Left cardiac atrium (tissue), 4 donors: ENCODE measurements around the gene CPT1C. TPM values are rescaled to one million over a fixed set of nuclear protein-coding genes. Genes with fewer than 3 reads are reported as not detected.
"Not testable (repeated sequence)": the region's sequence is repeated elsewhere in the genome, so short reads cannot be mapped to it uniquely, and the experiment has no call there.

Source experiments
- ATAC-seq, 2 donors: fragments of 200-7000 bp; cut with Tn5 transposase; one replicate each; pipeline ENCODE4 v1.9.1; 2020; ENCODE audit warnings: mild to moderate bottlenecking in 2 of 2, moderate library complexity in 2 of 2
- DNase-seq: peaks from one replicate; pipeline ENCODE4 v3.0.0-alpha.2; 2020
- intact Hi-C, 2 donors: fragments of 100-400 bp; cut with DNase I; formaldehyde crosslinking; loops; one replicate each; pipeline versions ENCODE4 v1.14.1 to v1.15.1; 2022 to 2023
- total RNA-seq, 2 donors: library from RNA; stranded (reverse); fragmentation: NEBNext Ultra II Directional; extraction: Animal tissue kit (Norgen Biotek cat#: 25700); gene quantifications; one replicate each; pipeline ENCODE4 v1.2.1, GENCODE V29; 2021
- donor health status: DM: no; HTN: yes; CAD: no.
- donor health status: DM: no; HTN: yes; CAD: no; lungs with severe emphysema.
- donor health status: DM: yes; HTN: yes; CAD: no.
- donor health status: Dilated cardiomyopathy.

CPT1C gene
- total RNA-seq, 2 donors from 2014 or later: 4.7 to 5.1 TPM

DNA sequence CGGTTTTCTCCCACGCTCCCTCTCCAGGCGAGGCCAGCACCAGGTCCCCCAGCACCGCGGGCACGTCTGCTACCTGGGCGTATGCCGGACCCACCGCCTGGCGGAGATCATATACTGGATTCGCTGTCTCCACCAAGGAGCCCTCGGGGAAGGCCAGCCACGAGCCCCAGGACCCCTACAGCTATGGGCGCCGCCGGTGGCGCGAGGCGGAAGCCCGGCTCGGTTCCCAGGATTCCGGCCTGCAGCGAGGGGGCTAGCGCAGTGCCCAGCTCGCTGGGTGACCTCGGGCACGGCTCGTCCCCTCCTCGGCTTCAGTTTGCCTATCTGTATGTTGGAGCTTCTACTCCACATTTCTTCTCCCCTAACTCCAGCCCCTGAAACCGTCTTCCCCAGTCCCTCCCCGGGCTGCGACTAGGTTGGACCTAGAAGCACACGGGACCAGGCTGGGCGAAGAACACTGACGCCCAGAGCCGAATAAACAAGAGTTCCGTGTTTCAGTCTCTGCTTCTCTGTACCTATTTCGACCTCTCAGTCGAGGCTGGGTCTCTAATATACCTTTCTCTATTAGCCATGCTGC lies 749 bp upstream of the CPT1C start:
- ATAC-seq (peak; percentile 11 to 13), DNase-seq (no peak)
- intact Hi-C loops: loop anchor here in 1 of 2 donors (5.0 kb wide), 1 partner anchor 72 kb away; the partner anchor contains the start of gene TSKS

DNA sequence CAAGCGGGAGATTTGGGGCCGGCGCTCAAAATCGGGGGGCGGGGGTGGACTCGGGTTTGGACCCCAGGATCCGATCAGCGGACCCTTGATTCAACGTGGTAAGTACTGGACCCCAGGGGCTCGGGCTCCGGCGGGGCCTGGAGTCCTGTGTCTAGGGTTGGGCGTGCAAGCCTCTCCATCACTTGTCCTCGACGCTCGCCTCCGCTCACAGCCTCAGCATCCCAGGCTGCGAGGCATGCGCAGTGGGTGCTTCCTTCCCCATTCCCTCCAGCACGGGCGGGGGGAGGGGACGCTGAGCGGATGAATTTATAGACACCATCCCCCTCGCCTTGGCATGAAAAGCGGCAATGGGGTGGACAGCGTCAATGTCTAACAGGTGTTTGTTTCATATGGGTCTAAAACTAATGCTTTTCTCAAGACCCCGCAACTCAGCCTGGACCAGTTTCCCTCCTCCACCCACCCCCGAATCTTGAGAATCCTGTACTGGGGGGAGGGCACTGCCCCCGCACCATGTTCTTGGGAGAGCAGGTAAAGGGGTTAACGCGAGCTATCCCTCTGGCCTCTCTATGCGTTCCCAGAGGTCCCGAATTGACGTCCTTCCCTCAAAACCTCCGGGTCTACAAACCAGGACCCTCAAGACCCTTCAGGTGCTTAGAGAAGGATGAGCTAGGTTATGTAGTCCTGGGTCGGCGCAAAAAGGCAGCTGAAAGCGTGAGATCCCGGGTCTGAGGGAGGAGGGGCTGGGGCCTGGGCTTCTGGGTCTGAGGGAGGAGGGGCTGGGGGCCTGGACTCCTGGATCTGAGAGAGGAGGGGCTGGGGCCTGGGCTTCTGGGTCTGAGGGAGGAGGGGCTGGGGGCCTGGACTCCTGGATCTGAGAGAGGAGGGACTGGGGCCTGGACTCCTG lies 579 bp downstream of the CPT1C start:
- ATAC-seq (peak; percentile 45 to 64), DNase-seq (peak; percentile 75)
- intact Hi-C loops: loop anchor here in 1 of 2 donors (5.0 kb wide), 1 partner anchor 71 kb away; the partner anchor contains the start of gene TSKS

DNA sequence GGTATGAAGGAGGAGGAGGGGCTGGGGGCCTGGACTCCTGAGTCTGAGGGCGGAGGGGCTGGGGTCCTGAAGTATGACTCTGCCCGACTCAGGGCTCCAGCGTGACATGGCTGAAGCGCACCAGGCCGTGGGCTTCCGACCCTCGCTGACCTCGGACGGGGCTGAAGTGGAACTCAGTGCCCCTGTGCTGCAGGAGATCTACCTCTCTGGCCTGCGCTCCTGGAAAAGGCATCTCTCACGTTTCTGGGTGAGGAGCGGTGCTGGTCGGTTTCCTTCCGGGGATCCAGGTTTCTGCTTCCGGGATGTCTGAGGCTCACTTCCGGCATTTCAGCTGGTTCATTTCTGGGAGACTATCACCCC lies 1.2 kb downstream of the CPT1C start:
- intact Hi-C loops: loop anchor here in 1 of 2 donors (5.0 kb wide), 1 partner anchor 70 kb away; the partner anchor contains the start of gene TSKS
- DNase-seq (no peak), ATAC-seq (no peak)

DNA sequence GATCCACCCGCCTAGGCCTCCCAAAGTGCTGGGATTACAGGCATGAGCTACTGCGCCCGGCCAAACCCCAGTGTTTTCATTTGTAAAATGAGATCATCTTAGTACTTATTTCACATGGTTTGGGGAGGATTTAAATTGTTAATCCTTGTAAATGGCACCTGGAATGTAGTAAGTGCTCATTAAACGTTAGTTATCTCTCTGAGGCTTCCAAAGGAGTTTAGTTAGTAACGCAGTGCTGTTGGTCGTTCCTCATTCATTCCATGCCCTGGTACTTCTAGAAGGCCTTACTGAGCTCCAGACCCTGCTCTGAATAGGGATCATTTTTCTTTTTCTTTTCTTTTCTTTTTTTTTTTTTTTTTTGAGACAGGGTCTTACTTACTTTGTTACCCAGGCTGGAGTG lies 5.2 kb downstream of the CPT1C start:
- ATAC-seq (no peak), DNase-seq (no peak)
- intact Hi-C loops: no loop called here

DNA sequence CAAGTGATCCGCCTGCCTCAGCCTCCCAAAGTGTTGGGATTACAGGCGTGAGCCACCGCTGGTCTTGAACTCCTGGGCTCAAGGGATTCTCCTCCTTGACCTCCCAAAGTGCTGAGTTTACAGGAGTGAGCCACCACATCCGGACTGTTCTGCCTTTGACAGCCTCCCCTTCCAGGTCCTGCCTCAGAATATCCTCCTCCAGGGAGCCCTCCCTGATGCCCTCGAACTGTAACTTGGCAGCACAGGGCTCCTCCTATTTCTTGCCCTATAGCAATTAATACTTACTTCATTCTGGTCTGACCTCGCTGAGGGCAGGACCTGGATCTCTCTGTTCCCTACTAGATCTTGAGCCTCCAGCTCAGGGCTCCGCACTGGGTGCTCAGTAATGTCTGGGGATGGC lies 5.9 kb downstream of the CPT1C start:
- DNase-seq (no peak), ATAC-seq (no peak)
- intact Hi-C loops: no loop called here

DNA sequence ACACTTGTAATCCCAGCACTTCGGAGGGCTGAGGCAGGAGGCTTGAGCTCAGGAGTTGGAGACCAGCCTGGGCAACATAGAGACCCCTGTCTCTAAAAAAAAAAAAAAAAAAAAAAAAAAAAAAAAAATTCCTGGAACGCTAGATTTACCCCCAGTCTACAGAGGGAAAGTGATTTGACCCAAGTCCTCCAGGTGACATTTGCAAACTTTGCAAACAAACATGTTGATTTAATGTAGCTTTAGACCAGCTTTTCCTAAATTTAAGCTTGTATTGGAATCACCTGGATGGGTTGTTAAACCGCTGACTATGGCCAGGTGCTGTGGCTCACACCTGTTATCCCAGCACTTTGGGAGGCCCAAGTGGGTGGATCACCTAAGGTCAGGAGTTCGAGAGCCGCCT lies 8.4 kb downstream of the CPT1C start:
- ATAC-seq (no peak), DNase-seq (no peak)
- intact Hi-C loops: no loop called here

DNA sequence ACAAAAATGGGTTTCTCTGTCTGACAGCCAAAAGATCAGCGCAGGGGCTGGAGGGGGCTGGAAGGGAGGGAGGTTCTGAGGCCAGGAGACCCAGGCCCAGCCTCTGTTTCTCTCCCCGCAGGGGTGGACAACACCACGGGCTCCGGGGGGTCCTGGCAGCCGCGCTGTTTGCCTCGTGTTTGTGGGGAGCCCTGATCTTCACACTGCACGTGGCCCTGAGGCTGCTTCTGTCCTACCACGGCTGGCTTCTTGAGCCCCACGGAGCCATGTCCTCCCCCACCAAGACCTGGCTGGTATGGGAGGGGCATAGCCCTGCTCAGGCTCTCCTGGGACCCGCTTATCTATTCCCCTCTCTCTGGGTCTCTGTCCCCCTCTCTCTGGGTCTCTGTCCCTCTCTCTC lies 9.6 kb downstream of the CPT1C start:
- DNase-seq: no peak
- intact Hi-C loops: no loop called here
- ATAC-seq: no peak

DNA sequence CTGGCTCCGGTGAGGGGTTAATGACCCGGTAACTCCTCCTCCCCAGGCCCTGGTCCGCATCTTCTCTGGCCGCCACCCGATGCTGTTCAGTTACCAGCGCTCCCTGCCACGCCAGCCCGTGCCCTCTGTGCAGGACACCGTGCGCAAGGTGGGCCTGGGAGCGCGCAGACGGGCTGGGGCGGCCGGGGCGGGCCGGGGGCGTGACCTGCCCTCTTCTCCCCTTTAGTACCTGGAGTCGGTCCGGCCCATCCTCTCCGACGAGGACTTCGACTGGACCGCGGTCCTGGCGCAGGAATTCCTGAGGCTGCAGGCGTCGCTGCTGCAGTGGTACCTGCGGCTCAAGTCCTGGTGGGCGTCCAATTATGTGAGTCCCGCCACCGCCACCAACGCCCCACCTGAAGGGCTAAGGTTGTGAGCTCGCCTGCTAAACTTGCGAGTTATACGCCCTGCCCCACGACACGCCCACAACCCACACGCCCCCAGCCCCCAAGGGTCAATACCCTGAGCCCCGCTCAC lies 10.4 kb downstream of the CPT1C start:
- no peak for DNase-seq

DNA sequence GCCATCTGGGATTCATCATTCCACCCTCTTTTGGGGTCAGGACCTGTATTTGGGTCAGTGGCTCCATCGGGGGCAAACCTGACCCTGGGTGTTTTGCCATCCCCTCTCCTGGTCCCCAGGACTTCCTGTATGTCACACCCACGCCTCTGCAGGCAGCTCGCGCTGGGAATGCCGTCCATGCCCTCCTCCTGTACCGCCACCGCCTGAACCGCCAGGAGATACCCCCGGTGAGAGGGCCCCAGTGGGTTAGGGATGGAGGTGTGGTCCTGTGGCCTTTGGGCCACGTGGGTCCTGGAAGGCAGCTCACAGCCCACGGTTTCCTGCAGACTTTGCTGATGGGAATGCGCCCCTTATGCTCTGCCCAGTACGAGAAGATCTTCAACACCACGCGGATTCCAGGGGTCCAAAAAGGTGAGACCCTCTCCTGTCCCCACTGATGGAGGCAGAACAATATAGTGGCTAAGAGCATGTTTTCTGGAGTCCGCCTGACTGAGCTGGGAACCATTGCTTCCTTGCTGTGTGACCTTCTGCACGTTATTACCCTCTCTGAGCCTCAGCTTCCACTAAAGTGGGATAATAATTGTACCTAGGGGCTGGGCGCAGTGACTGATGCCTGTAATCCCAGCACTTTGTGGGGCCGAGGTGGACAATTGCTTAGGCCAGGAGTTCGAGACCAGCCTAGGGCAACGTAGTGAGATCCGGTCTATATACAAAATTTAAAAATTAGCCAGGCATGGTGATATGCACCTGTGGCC lies 14.1 kb downstream of the CPT1C start:
- DNase-seq (no peak), ATAC-seq (no peak)
- intact Hi-C loops: no loop called here

More for the DNA sequence above, 10.4 kb downstream of the CPT1C start:
- ATAC-seq: peak in 1 of 2 donors; percentile 25
- intact Hi-C loops: no loop called here

DNA sequence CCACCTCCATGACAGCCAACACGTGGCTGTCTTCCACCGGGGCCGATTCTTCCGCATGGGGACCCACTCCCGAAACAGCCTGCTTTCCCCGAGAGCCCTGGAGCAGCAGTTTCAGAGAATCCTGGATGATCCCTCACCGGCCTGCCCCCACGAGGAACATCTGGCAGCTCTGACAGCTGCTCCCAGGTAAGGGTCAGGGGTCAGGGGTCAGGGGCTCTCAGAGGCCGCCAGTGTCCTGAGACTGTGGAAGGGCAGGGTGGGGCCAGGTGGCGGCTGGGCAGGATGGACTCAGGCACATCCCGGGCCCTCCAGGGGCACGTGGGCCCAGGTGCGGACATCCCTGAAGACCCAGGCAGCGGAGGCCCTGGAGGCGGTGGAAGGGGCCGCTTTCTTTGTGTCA lies 15.0 kb downstream of the CPT1C start:
- no peak for DNase-seq
- intact Hi-C loops: no loop called here

DNA sequence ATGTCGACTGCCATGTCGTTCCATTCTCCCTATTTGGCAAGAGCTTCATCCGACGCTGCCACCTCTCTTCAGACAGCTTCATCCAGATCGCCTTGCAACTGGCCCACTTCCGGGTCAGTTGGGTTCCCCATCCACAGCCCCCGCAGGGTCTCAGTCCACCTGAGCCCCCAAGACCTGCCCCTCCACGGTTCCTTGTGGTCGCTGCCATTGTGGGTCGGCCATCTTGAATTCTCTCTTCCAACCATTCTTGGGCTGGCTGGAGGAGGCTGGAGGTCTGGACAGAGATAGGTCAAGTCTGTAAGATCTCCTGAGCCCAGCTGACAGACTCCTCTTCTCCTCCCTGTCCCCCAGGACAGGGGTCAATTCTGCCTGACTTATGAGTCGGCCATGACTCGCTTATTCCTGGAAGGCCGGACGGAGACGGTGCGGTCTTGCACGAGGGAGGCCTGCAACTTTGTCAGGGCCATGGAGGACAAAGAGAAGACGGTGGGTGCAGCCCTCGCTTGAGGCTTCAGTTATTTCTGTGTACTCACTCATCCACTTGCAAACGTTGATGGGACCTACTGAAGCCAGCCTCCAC lies 19.5 kb downstream of the CPT1C start:
- intact Hi-C loops: no loop called here
- DNase-seq: no peak
- no peak for ATAC-seq

More for the DNA sequence above, 15.0 kb downstream of the CPT1C start:
- no peak for ATAC-seq

DNA sequence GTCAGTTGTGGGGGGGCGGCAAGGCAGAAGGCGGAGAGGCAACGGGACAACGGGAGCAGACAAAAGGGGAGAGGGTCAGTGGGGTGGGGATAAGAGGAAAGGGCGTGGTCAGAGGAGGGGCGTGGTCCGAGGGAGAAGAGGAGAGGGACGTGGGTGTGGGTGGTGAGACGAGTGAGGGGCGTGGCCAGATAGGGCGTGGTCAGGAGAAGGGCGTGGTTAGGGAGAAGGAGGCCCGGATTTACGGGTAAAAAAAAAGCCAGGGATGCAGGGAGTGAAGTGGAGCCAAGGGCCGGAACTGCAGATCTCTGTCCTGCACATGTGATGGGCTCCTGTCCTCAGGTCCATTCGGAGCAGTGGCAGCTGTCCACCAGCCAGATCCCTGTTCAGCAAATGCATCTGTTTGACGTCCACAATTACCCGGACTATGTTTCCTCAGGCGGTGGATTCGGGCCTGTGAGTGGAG lies 21.5 kb downstream of the CPT1C start:
- ATAC-seq: peak; percentile 53 to 54
- DNase-seq: peak; percentile 59
- intact Hi-C loops: no loop called here

DNA sequence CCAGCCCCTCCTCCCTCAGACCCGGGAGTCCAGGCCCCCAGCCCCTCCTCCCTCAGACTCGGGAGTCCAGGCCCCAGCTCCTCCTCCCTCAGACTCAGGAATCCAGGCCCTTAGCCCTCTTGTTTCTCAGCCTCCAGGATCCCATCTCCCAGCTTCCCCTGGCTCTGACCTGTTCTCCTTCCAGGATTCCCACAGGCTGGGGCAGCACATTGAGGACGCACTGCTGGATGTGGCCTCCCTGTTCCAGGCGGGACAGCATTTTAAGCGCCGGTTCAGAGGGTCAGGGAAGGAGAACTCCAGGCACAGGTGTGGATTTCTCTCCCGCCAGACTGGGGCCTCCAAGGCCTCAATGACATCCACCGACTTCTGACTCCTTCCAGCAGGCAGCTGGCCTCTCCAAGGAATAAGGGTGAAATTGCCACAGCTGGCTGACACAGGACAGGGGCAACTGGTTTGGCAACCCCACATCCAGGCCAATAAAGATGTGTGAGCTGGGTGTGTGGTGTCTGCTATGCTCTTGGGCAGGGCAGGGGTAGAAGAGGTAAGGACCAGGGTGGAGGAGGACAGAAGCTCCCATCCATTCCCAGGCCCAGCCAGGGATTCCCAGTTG lies 22.4 kb downstream of the CPT1C start:
- intact Hi-C loops: no loop called here
- DNase-seq (no peak), ATAC-seq (no peak)

DNA sequence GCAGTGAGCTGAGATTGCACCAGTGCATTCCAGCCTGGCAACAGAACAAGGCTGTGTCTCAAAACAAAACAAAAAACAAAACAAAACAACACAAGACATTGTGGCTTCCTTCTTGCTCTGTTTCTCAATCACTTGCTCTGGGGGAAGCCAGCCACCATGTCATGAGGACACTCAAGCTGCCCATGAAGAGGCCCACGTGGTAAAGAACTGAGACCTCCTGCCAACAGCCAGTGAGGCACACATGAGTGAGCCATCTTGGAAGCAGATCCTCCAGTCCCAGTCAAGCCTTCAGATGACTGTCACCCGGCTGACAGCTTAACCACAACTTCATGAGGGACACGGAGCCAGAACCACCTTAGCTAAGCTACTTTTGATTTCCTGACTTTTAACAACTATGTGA lies 25.2 kb downstream of the CPT1C start:
- DNase-seq (no peak), ATAC-seq (no peak)
- intact Hi-C loops: no loop called here

DNA sequence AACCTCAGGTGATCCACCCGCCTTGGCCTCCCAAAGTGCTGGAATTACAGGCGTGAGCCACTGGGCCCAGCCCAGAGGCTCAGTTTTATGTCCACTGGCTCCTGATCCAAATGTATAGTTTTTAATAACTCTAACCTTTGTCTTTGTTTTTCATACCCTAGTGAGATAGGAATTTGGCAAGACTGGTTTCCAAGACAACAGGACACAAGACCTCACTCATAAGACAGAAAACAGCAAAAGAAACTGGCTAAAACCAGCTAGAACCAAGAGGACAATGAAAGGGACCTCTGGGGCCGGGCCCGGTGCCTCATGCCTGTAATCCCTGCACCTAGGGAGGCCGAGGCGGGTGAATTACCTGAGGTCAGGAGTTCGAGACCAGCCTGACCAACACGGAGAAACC lies 27.6 kb downstream of the CPT1C start:
- DNase-seq (no peak), ATAC-seq (no peak)
- intact Hi-C loops: no loop called here

DNA sequence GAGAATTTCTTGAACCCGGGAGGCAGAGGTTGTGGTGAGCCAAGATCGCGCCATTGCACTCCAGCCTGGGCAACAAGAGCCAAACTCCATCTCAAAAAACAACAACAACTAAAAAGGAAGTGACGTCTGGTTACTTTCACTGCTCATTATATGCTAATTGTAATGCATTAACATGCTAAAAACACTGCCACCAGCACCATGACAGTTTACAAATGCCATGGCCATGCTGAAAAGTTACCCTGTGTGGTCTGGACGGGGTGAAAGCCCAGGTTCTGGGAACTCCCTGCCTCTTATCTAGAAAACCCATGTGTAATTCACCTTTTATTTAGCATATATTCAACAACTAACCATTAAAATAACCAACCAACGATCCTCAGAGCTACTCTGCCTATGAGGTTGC lies 28.1 kb downstream of the CPT1C start:
- intact Hi-C loops: no loop called here
- DNase-seq (no peak), ATAC-seq (no peak)

DNA sequence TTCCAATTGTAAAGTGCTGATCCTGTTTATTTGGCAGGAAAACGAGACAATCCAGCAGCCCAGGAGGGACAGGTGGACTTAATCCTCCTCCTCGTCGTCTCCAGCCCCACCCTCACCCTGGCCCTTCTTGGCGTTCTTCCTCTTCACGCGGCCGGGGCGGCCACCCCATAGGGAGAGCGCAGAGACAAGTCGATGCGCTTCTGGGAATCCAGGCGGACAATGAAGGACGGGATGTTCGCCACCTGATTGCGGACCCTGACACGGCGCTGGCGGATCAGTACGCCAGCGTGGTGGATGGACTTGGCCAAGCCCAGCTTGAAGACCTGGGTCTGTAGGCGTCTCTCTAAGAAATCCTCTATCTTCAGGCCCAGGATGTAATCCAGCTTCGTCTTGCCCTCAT lies 28.5 kb downstream of the CPT1C start:
- intact Hi-C loops: not testable (repeated sequence)

DNA sequence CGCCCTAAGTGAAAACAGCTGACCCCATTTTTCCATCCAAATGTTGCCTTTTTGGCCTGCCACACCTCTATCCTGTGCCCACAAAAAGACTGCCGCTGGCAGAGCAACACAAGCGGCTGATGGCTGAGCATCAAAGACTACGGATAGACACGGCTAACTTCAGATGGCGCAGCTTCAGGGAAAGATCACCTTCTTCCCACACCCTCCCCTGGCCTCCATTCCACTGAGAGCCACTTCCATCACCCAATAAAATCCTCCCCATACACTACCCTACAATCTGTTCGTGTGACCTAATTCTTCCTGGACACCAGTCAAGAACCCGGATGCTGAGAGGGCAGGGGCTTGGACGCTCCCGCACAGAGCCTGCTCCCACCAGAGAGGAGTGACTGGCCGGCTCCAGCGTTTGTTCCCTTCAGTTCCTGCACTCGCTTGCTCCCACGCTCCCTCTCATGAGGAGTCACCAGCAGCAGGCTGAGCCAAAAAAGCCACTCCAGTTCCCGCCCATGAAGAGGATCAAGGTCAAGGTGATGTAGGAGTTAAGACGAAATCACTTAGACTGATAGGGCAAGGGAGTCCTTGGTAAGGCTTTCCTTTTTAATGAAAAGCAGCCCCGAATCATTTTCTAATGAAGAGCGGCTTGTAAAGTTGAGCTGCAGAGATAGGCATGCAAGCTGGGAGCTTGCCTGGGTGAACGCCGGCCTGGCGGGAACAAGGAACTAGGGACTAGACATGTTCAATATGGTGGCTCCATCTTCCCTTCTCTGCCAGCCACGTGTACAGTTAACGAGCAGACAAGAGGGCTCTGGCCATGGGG lies 36.5 kb downstream of the CPT1C start:
- peak; percentile 80 for DNase-seq
- intact Hi-C loops: no loop called here
- ATAC-seq: peak; percentile 88 to 95

More for the DNA sequence above, 28.5 kb downstream of the CPT1C start:
- ATAC-seq, DNase-seq: not testable (repeated sequence)
